Esophagus muscularis mucosa (tissue), 4 donors: Measurements from ENCODE around the gene SBNO2. TPM values are rescaled to one million over a fixed set of nuclear protein-coding genes. Genes with fewer than 3 reads are reported as not detected.
A peak's percentile ranks its signal among the peaks of the same experiment; 100 is the strongest.

Experiments used
- DNase-seq: peaks from one replicate; pipeline ENCODE4 v3.0.0-alpha.2; 2017; ENCODE audit errors: extremely low spot score
- H3K27ac ChIP-seq, 4 donors: fragments of 200-600 bp; sonication (generic); replicated peaks in 1 of 4; 1 replicate in 3 of 4; 2 replicates in 1 of 4; pipeline ENCODE4 v1.5.1; 2016 to 2019; ENCODE audit warnings: mild to moderate bottlenecking in 1 of 4
- H3K27me3 ChIP-seq, 4 donors: fragments of 200-600 bp; sonication (generic); one replicate each; pipeline versions ENCODE4 v1.5.1 to v1.6.0; 2016 to 2019
- H3K36me3 ChIP-seq, 4 donors: fragments of 200-600 bp; sonication (generic); one replicate each; pipeline ENCODE4 v1.5.1; 2016 to 2019
- H3K4me1 ChIP-seq, 4 donors: fragments of 200-600 bp; sonication (generic); one replicate each; pipeline ENCODE4 v1.5.1; 2016 to 2019
- H3K4me3 ChIP-seq, 4 donors: fragments of 200-600 bp; sonication (generic); 1 replicate in 2 of 4; 2 replicates in 2 of 4; pipeline ENCODE4 v1.5.1; 2016 to 2019; ENCODE audit warnings: mild to moderate bottlenecking in 4 of 4, moderate library complexity in 1 of 4
- H3K9me3 ChIP-seq, 4 donors: fragments of 200-600 bp; sonication (generic); 1 replicate in 3 of 4; 2 replicates in 1 of 4; pipeline ENCODE4 v1.5.1; 2016 to 2019
- EP300 ChIP-seq: sonication (generic); formaldehyde crosslinking; IDR thresholded peaks from one replicate; pipeline ENCODE4 v1.6.1; 2017; ENCODE audit warnings: antibody characterized with exemption
- POLR2A ChIP-seq: fragments of 450-650 bp; IDR thresholded peaks from one replicate; pipeline ENCODE4 v1.6.1; 2017; ENCODE audit warnings: antibody characterized with exemption, moderate library complexity, mild to moderate bottlenecking, low read depth
- POLR2AphosphoS5 ChIP-seq, 2 donors: sonication (generic); formaldehyde crosslinking; IDR thresholded peaks; one replicate each; pipeline ENCODE4 v1.6.1; 2017; ENCODE audit warnings: antibody characterized with exemption in 2 of 2
- WGBS: methylation state at CpG from one replicate; pipeline ENCODE4 v1.1.5; 2018; 5-methylcytosine and 5-hydroxymethylcytosine counted together
- intact Hi-C: fragments of 100-400 bp; cut with DNase I; formaldehyde crosslinking; loops from one replicate; pipeline ENCODE4 v1.15.1; 2023
- total RNA-seq, 4 donors: library from RNA; depleted of rRNA; stranded (reverse); fragments of >200 nt; gene quantifications; one replicate each; pipeline versions ENCODE4 v1.1.0 to v1.2.1, GENCODE V29; 2016
- TF ChIP-seq, protein P1 (sequence below), 3 experiments: fragments of 200-600 bp in 2 of 3; fragments of 450-650 bp in 1 of 3; sonication (generic) in 2 of 3; IDR thresholded peaks; one replicate each; pipeline ENCODE4 v1.5.1; 2017 to 2019; ENCODE audit warnings: antibody characterized with exemption in 3 of 3, mild to moderate bottlenecking in 2 of 3, moderate library complexity in 1 of 3

Gene SBNO2
- total RNA-seq, 4 donors from 2014 or later, result 16.2 to 141 (median 30.5) TPM

DNA sequence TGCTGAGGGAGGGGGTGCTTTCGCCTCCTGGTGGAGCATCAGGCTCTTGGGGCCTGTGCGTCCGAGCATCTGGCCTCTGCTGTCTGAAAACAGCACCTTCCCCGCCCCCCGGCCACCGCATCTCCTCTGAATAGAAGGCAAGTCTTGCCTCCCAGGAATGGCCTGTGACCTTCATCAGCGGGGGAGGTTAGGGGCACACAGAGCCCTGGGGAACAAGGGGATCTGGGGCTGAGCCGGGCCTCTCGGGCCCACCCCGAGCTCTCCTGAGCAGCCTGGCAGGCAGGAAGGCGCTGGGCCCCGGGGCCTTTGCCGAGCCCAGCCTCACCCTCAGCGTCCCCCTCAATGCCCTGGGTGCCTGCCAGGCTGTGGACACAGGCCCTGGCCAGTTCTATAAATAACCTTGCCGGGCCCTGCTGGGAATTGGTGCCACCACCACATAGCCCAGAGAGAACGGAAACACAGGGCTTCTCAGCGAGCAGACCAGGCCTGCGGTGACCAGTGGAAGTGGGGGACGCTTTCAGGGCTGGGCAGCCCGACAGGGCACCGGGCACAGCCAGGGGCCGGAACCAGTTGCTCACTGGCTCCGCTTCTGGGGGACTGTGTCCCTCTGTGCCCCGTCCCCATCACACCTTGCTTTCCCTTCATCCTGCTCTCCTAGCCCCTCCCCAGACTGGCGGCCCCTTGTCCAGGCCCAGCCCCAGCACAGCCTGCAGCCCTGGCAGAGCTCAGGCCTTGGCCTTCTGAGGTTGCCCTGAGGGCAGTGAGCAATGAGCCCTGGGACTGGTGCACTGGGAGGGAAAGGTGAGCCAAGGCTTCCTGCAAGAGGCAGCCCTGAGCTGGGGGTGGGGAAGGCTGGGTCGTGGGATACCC lies 41.0 kb upstream of the SBNO2 start:
- H3K4me1 ChIP-seq, result peaks cover 86 to 94% (median 91%) of the 10 kb centered on the region in 4 donors
- WGBS, result 45% methylated on average over 23 of the region's 26 CpGs
- no peaks in the 10 kb centered on the region for H3K9me3 ChIP-seq
- H3K27me3 ChIP-seq, result no peaks in the 10 kb centered on the region
- H3K36me3 ChIP-seq, result peaks cover 0 to 30% (median 12%) of the 10 kb centered on the region in 4 donors
- H3K4me3 ChIP-seq, result peak overlapping the region; percentile 14 to 29 (median 24)
- TF ChIP-seq, protein P1, sequence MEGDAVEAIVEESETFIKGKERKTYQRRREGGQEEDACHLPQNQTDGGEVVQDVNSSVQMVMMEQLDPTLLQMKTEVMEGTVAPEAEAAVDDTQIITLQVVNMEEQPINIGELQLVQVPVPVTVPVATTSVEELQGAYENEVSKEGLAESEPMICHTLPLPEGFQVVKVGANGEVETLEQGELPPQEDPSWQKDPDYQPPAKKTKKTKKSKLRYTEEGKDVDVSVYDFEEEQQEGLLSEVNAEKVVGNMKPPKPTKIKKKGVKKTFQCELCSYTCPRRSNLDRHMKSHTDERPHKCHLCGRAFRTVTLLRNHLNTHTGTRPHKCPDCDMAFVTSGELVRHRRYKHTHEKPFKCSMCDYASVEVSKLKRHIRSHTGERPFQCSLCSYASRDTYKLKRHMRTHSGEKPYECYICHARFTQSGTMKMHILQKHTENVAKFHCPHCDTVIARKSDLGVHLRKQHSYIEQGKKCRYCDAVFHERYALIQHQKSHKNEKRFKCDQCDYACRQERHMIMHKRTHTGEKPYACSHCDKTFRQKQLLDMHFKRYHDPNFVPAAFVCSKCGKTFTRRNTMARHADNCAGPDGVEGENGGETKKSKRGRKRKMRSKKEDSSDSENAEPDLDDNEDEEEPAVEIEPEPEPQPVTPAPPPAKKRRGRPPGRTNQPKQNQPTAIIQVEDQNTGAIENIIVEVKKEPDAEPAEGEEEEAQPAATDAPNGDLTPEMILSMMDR (IDR thresholded peaks at IDR 0.05), result no peak
- TF ChIP-seq POLR2A, result no peak
- peak in 1 of 2 donors; percentile 45 for TF ChIP-seq POLR2AphosphoS5 (IDR thresholded peaks at IDR 0.05)
- no peak for TF ChIP-seq EP300
- intact Hi-C loops, result no loop called here
- H3K27ac ChIP-seq, result peak overlapping the region; percentile 80 to 85 (median 82)
- no peak for DNase-seq

DNA sequence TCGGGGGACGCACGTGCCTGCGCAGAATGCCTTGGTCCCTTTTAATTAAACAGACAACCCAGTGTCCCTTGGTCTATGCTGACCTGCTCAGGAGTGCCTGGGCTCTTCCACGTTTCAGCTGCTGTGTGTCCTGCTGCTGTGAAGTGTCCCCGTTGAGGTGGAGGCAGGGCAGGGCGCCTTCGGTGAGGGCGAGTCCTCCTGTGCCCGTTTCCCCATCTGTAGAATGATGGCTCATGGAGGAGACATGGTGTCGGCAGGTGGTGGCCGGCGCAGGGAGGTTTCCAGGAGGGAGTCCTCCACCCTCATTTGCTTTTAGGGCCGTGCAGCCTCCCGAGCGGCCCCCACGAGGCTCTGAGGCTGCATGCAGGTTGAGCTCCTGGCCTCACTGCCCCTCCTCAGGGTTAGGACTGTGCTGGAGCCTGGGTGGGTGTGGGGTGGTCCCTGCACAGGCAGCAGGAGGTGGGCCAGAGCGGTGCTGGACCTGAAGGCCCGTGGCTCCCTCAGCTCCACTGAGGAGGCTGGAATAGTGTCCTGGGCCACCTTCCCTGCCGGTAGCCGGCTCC lies 40.3 kb upstream of the SBNO2 start:
- DNase-seq, result no peak
- Histone ChIP-seq H3K36me3 (peaks cover 0 to 29% (median 12%) of the 10 kb centered on the region in 4 donors), H3K4me3 (peak overlapping the region; percentile 14 to 32 (median 26)), H3K9me3 (no peaks in the 10 kb centered on the region), H3K27ac (peak overlapping the region; percentile 80 to 85 (median 82)), H3K4me1 (peaks cover 93 to 99% (median 94%) of the 10 kb centered on the region in 4 donors), H3K27me3 (no peaks in the 10 kb centered on the region)
- WGBS, result 48% methylated on average over 12 of the region's 21 CpGs
- TF ChIP-seq, protein P1 (IDR thresholded peaks at IDR 0.05), result no peak
- TF ChIP-seq EP300 (no peak), POLR2AphosphoS5 (IDR thresholded peaks at IDR 0.05) (no peak), POLR2A (no peak)
- intact Hi-C loops, result no loop called here

DNA sequence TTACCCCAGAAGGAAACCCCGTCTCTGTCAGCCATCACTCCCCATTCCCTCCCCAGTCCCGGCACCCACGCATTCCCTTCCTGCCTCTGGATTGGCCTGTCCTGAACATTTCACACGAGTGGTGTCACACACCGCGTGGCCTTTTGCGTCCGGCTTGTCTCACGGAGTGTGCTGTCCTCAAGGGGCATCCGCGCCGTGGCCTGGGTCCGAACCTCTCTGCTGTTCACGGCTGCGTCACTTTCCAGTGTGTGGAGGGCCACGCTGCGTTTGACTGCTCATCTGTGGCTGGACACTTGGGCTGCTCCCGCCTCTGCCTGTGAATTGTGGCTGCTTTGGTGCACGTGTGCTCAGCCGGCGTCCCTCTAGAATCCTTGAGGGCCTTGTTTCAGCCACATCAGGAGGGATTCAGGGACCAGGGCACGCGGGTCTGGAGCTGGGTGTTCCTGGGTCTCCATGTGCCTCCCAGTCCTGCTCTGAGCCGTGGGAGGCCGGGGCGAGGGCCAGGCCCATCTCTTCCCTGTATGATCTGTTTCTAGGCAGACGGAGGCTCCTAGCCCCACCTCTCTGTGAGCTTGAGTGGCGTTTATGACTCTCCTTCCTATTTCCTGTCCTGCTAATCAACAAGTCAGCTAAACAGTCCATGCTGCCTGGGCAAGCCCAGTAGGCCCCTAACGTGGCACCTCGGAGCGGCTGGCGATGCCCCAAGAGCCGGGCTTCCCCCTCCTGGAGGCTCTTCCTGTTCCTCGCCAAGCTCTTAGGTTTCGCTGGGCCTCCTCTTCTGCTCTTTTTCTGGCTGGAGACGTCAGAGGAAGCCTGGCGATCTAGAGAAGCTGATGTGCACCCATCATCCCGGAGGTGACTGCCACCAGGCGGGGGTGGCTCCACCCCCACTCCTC lies 39.6 kb upstream of the SBNO2 start:
- DNase-seq, result no peak

More for the DNA sequence above, 39.6 kb upstream of the SBNO2 start:
- intact Hi-C loops, result no loop called here
- Histone ChIP-seq H3K4me3 (peak overlapping the region in 2 of 4 donors; percentile 14 to 32), H3K27ac (peak overlapping the region; percentile 80 to 85 (median 82)), H3K9me3 (no peaks in the 10 kb centered on the region), H3K27me3 (no peaks in the 10 kb centered on the region), H3K36me3 (peaks cover 0 to 29% (median 12%) of the 10 kb centered on the region in 4 donors), H3K4me1 (peaks cover 94 to 99% (median 95%) of the 10 kb centered on the region in 4 donors)
- TF ChIP-seq, protein P1 (IDR thresholded peaks at IDR 0.05), result no peak
- TF ChIP-seq EP300 (no peak), POLR2AphosphoS5 (IDR thresholded peaks at IDR 0.05) (peak; percentile 26 to 50), POLR2A (no peak)
- WGBS, result 62% methylated on average over 28 of the region's 39 CpGs
